Adrenal gland (tissue), 12 donors: ENCODE data around the gene PLXNA4. TPM values are rescaled to one million over a fixed set of nuclear protein-coding genes. Genes with fewer than 3 reads are reported as not detected.

ENCODE experiments used
- DNase-seq, 7 donors: peaks; one replicate each; pipeline ENCODE4 v3.0.0-alpha.2; 2019 to 2020
- H3K27ac ChIP-seq, 5 donors: fragments of 200-600 bp; sonication (generic) in 4 of 5; 1 replicate in 3 of 5; 2 replicates in 2 of 5; pipeline versions ENCODE4 v1.5.1 to v1.8.0; 2016 to 2020; ENCODE audit warnings: mild to moderate bottlenecking in 1 of 5
- H3K27me3 ChIP-seq: fragments of 200-600 bp; 2 replicates; pipeline ENCODE4 v1.8.0; 2021
- H3K36me3 ChIP-seq, 2 donors: fragments of 200-600 bp; replicated peaks in 1 of 2; 1 replicate in 1 of 2; 2 replicates in 1 of 2; pipeline versions ENCODE4 v1.5.1 to v1.8.0; 2018 to 2022
- H3K4me1 ChIP-seq, 2 donors: fragments of 200-600 bp; replicated peaks in 1 of 2; 1 replicate in 1 of 2; 2 replicates in 1 of 2; pipeline versions ENCODE4 v1.5.1 to v1.8.0; 2018 to 2021
- H3K4me3 ChIP-seq, 4 donors: fragments of 200-600 bp; sonication (generic) in 3 of 4; one replicate each; pipeline ENCODE4 v1.5.1; 2016 to 2018
- H3K9me3 ChIP-seq, 3 donors: fragments of 200-600 bp; sonication (generic) in 1 of 3; replicated peaks in 1 of 3; 1 replicate in 2 of 3; 2 replicates in 1 of 3; pipeline versions ENCODE4 v1.5.1 to v1.8.0; 2016 to 2021
- POLR2A ChIP-seq, 2 donors: fragments of 450-650 bp; IDR thresholded peaks; one replicate each; pipeline ENCODE4 v1.6.1; 2017; ENCODE audit warnings: antibody characterized with exemption in 2 of 2, mild to moderate bottlenecking in 2 of 2, moderate library complexity in 1 of 2
- WGBS, 4 donors: extraction: QIAGEN DNeasy Blood & Tissue Kit in 2 of 4; methylation state at CpG; one replicate each; pipeline versions ENCODE4 v1.1.5 to v1.1.7; 2013 to 2017; 5-methylcytosine and 5-hydroxymethylcytosine counted together
- intact Hi-C, 2 donors: fragments of 100-400 bp; cut with DNase I; formaldehyde crosslinking; loops; one replicate each; pipeline versions ENCODE4 v1.14.1 to v1.15.0; 2022 to 2023
- polyA plus RNA-seq, 3 donors: library from polyadenylated mRNA; stranded (reverse); fragments of 200-250 nt in 2 of 3; fragments of 350-450 nt in 1 of 3; fragmentation: Illumina TruSeq in 1 of 3; extraction: RNeasy Lipid Tissue Mini Kit (QIAGEN cat#74804) in 1 of 3; gene quantifications; one replicate each; pipeline ENCODE4 v1.2.3, GENCODE V29; 2013 to 2014
- total RNA-seq, 9 donors: library from RNA; depleted of rRNA in 4 of 9; stranded (reverse); fragments of >200 nt in 4 of 9; fragments of 120-200 nt in 1 of 9; fragmentation: NEBNext Ultra II Directional in 1 of 9; extraction: Animal tissue kit (Norgen Biotek cat#: 25700) in 1 of 9; gene quantifications; one replicate each; pipeline versions ENCODE4 v1.1.0 to v1.2.4, GENCODE V29; 2013 to 2023
- TF ChIP-seq, protein P1 (sequence below), 6 experiments: fragments of 450-650 bp in 4 of 6; fragments of 200-600 bp in 2 of 6; sonication (generic) in 1 of 6; IDR thresholded peaks; 1 replicate in 5 of 6; 2 replicates in 1 of 6; pipeline versions ENCODE4 v1.5.1 to v1.8.0; 2016 to 2021; ENCODE audit warnings: antibody characterized with exemption in 6 of 6, mild to moderate bottlenecking in 2 of 6, moderate library complexity in 1 of 6
- donor health status: healthy with polysubstance abuse.
- donor health status: Bipolar disorder and iron deficiency.
- donor health status: DM: yes; HTN: yes; CAD: no.
- donor health status: DM: no; HTN: no; CAD: no.
- donor health status: DM: no; HTN: no; CAD: no.
- donor health status: DM: yes; HTN: yes; CAD: no.

Gene PLXNA4
- total and polyA plus RNA-seq, 12 donors, result 0.99 to 10.7 (median 3.6) TPM

DNA sequence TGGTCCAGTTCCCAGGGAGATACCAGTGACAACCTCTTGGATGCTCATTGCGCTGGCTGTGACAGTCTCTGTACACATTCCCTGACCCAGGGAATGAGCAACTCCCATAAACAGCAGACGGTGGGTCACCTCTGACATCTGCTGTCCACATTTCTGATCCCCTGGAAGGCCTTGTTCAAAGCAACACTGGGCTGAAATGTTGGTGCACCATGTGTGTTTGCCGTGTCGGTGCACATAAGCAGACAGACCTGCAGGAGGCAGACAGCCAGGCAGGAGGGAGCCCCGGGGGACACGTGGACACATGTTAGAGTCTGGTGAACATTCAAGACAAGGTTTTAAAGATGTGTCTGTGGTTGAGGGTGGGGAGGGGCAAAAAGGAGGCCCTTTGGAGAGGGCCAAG, 254.9 kb downstream of the PLXNA4 start:
- WGBS, 4 donors, result 35 to 51% (median 48%) methylated on average over 4 to 6 of the region's 6 CpGs
- H3K27ac ChIP-seq, result no peak overlapping the region
- no peak for TF ChIP-seq POLR2A (IDR thresholded peaks at IDR 0.05)
- TF ChIP-seq, protein P1, sequence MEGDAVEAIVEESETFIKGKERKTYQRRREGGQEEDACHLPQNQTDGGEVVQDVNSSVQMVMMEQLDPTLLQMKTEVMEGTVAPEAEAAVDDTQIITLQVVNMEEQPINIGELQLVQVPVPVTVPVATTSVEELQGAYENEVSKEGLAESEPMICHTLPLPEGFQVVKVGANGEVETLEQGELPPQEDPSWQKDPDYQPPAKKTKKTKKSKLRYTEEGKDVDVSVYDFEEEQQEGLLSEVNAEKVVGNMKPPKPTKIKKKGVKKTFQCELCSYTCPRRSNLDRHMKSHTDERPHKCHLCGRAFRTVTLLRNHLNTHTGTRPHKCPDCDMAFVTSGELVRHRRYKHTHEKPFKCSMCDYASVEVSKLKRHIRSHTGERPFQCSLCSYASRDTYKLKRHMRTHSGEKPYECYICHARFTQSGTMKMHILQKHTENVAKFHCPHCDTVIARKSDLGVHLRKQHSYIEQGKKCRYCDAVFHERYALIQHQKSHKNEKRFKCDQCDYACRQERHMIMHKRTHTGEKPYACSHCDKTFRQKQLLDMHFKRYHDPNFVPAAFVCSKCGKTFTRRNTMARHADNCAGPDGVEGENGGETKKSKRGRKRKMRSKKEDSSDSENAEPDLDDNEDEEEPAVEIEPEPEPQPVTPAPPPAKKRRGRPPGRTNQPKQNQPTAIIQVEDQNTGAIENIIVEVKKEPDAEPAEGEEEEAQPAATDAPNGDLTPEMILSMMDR (IDR thresholded peaks at IDR 0.05), result no peak
- no peak for DNase-seq
- no peak overlapping the region for H3K4me3 ChIP-seq
- H3K9me3 ChIP-seq, result no peaks in the 10 kb centered on the region
- H3K27me3 ChIP-seq, result peaks cover 17% of the 10 kb centered on the region
- intact Hi-C loops, result no loop called here
- H3K36me3 ChIP-seq, result no peaks in the 10 kb centered on the region
- peaks cover 0 to 10% of the 10 kb centered on the region in 2 donors for H3K4me1 ChIP-seq

DNA sequence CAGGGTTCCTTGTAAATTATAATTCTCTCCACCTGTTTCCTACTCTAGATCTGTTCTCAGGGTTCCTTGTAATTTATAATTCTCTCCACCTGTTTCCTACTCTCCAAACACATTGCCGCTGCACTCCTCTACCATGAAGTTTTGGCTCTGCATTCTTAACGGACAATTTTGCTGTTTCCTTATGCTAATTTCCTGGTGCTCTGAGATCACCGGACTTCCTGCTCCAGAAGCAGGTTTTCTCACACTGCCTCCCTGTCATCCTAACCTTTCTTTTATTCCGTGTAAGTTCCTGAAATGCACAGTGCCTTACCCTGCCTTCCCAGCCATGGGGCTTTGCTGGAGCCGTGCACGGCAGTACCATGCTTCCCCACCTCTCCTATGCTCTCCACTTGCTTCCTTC, 256.8 kb downstream of the PLXNA4 start:
- 43 to 60% (median 58%) methylated on average over 6 of the region's 6 CpGs for WGBS, 4 donors
- TF ChIP-seq POLR2A (IDR thresholded peaks at IDR 0.05), result no peak
- TF ChIP-seq, protein P1 (IDR thresholded peaks at IDR 0.05), result no peak
- Histone ChIP-seq H3K4me3 (no peak overlapping the region), H3K9me3 (no peaks in the 10 kb centered on the region), H3K27me3 (peaks cover 15% of the 10 kb centered on the region), H3K27ac (no peak overlapping the region), H3K36me3 (no peaks in the 10 kb centered on the region), H3K4me1 (peaks cover 0 to 10% of the 10 kb centered on the region in 2 donors)
- no peak for DNase-seq
- intact Hi-C loops, result loop anchor here (2.0 to 5.0 kb wide), 2 partner anchors 261 to 263 kb away; no protein-coding TSS in a partner anchor

DNA sequence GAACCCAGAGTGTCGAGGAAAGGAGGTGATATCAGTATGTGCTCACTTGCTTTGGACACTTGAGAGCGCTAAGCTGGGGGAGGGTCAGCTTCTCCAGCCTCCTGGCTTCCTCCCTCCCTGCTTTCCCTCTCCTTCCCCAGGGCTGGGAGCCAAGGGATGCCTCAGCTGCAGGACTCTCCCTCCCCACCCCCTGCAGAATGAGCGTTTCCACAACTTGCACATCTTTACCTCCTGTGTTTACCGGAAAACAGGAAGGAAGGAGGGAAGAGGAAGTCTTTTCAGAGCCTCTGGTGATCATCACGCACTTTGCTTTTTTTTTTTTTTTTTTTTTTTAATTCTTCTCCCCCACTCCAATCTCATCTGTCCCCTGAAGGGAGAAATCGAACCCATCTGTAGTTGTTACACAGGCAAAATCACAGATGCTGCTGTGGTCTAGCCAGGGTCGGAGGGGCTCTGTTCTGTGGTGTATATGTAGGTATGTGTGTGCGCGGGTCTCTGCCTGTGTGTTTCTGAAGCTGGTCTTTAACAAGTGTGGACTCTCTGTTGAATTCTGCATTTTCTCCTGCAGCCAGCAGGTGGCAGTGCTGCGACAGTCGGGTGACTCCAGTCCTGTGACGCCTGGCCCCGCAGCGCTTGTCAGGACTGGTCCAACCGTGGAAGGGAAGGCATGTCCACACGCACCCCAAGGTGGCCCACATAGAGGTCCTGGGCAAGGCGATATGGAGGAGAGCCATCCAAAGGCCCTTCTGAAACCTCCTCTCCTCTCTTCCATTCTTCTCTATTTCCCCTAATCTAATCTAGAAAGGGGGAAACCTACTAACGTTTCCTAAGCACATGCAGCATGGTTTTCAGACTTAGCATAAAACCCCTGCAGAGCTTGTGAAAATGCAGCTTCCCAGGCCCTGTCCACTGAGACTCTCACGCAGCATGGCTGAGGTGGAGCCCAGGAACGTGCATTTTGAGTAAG, 257.6 kb downstream of the PLXNA4 start:
- WGBS, 4 donors, result 7 to 16% (median 9%) methylated on average over 11 to 20 of the region's 20 CpGs
- Histone ChIP-seq H3K4me1 (peaks cover 0 to 10% of the 10 kb centered on the region in 2 donors), H3K4me3 (no peak overlapping the region), H3K9me3 (no peaks in the 10 kb centered on the region), H3K27me3 (peaks cover 15% of the 10 kb centered on the region), H3K36me3 (no peaks in the 10 kb centered on the region), H3K27ac (no peak overlapping the region)
- peak; percentile 69 to 92 (median 85) for DNase-seq
- TF ChIP-seq, protein P1 (IDR thresholded peaks at IDR 0.05), result peak; percentile 80 to 95 (median 89)
- TF ChIP-seq POLR2A (IDR thresholded peaks at IDR 0.05), result no peak
- intact Hi-C loops, result loop anchor here (2.0 to 5.0 kb wide), 2 partner anchors 262 to 264 kb away; no protein-coding TSS in a partner anchor

GRCh38 chr7:132317701-132318351, 258.4 kb downstream of the PLXNA4 start:
- no peaks in the 10 kb centered on the region for H3K9me3 ChIP-seq
- WGBS, 4 donors, result 36 to 56% (median 54%) methylated on average over 7 of the region's 7 CpGs
- H3K4me1 ChIP-seq, result peaks cover 0 to 10% of the 10 kb centered on the region in 2 donors
- DNase-seq, result no peak
- TF ChIP-seq, protein P1 (IDR thresholded peaks at IDR 0.05), result no peak
- TF ChIP-seq POLR2A (IDR thresholded peaks at IDR 0.05), result no peak
- H3K27me3 ChIP-seq, result peaks cover 15% of the 10 kb centered on the region
- intact Hi-C loops, result loop anchor here (2.0 to 5.0 kb wide), 2 partner anchors 263 to 264 kb away; no protein-coding TSS in a partner anchor
- H3K36me3 ChIP-seq, result no peaks in the 10 kb centered on the region
- no peak overlapping the region for H3K27ac ChIP-seq
- H3K4me3 ChIP-seq, result no peak overlapping the region
